Islet of Langerhans (tissue), 1 donor: ENCODE measurements around the gene KATNAL1.

Source experiments
- FAIRE-seq: peaks from one replicate; lab custom pipeline; 2011; peaks lifted over from hg19 to GRCh38; lab: Jason Lieb, UNC

The KATNAL1 gene

GRCh38 chr13:30332456-30333143, 25.2 kb upstream of the KATNAL1 start:
- peak; percentile 98 for FAIRE-seq

GRCh38 chr13:30331331-30331771, 24.0 kb upstream of the KATNAL1 start:
- no peak for FAIRE-seq

GRCh38 chr13:30329009-30329585, 21.7 kb upstream of the KATNAL1 start:
- no peak for FAIRE-seq

- no peak for FAIRE-seq
These were observed 18.3 kb upstream of the KATNAL1 start for GRCh38 chr13:30325668-30326067.

DNA sequence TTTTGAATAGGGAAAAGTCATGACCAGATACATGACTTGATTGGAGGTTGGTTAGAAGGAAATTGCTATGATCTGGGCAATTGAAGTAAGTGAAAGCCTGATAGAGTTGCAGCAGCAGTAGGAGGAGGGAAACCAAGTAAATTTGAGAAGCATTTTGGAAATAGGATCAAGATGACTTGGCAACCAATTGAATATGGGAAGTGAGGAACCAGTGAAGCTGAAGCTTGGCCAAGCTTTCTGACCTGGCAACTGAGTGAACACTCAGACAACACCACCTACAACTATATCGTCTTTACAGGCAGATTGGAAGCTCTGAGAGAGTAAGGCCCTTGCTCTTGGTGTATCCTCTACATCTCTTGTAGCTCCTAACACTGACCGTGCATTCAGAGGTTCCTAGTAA, 16.2 kb upstream of the KATNAL1 start:
- FAIRE-seq: no peak

- no peak for FAIRE-seq
These were observed 15.1 kb upstream of the KATNAL1 start for GRCh38 chr13:30322428-30322827.

DNA sequence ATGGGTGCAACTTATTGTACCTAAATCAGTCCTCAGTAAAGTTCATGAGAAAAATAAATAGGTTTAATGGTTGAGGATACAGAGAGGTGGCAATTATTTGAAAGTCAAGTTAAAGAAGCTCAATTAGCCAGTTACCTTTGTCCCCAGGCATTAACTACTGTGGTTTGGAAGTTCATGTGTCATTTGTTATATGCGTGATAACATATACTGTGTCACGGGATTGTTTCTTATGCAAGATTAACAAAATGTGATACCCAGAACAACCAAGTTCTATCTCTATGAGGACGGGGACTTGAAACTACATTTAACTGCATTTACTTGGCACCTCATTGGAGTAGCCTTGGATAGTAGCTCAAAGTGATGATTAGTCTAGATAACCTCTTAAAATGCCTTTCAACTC, 13.9 kb upstream of the KATNAL1 start:
- no peak for FAIRE-seq

DNA sequence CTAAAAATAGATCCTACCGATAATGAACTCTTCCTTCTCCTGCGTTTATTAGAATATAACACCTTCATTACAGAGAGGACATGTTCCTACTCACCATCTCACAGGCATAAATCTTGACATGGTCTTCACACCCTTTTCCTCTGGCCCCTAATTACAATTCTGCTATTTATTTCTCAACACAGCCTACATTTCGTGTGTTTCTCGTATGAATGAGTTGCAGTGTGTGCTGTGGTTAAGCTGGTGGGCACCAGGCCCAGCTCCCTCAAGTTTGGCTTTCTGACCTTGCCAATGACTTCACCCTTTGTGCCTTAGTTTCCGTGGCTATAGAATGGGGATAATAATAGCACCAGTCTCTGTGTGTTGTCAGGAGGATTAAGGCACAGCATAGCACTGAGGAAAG, 12.3 kb upstream of the KATNAL1 start:
- FAIRE-seq: no peak

DNA sequence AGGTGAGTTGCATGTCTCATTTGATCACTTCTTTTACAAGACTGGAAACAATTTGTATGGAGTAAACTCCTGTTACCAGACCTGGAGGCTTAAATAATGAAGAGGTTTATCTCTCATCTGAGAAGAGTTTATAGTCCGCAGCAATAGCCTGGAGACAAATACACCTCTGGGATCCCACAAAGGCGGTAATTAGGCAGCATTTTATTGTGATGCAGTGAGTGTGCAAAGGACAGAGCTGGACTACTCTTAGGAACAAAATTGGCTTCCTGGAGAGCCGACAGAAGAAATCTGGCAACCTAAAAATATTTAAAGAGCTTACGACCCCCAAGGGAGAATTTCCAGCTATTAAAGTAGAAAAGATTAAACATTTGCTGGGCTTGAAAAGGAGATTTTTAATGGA, 11.8 kb upstream of the KATNAL1 start:
- no peak for FAIRE-seq

DNA sequence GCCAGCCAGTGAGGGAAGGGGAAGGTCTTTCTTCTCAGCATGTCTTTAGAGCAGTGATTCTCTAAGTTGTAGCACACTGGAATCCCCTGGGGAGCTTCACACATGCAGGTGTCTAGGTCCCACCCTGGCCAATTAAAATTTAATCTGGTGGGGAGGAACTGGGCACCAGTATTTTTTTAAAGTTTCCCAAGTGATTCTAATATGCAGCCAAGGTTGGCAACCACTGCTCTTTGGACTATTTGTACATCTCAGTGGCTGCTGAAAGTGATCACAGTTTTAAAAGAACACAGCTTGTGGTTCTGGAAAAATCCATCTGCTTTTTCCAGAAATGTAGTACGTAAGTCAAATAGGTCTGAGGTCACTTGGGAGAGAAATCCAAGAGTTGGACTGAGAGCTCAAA, 10.7 kb upstream of the KATNAL1 start:
- FAIRE-seq: no peak

DNA sequence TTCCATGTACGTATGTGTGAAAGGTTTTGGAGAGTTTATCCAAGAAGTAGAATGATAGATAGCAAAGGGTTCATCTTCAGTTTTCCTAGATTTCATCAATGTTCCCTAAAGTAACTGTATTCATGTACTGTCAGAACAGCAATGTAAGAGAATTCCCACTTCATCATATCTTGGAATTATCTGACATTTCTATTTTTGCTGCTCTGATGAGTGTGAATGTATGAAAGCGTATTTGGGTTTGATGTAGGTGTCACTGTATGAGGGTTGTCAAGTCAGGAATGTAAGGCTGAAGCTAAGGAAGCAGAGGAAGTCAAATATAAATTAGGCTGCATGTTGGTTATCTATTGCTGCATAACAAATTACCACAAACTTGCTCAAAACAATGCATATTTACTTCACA, 7.2 kb upstream of the KATNAL1 start:
- no peak for FAIRE-seq

- FAIRE-seq: no peak
These were observed 6.7 kb upstream of the KATNAL1 start for GRCh38 chr13:30314069-30314468.

- FAIRE-seq: no peak
These were observed 6.0 kb upstream of the KATNAL1 start for GRCh38 chr13:30313311-30313710.

- no peak for FAIRE-seq
These were observed 5.6 kb upstream of the KATNAL1 start for GRCh38 chr13:30312904-30313303.

DNA sequence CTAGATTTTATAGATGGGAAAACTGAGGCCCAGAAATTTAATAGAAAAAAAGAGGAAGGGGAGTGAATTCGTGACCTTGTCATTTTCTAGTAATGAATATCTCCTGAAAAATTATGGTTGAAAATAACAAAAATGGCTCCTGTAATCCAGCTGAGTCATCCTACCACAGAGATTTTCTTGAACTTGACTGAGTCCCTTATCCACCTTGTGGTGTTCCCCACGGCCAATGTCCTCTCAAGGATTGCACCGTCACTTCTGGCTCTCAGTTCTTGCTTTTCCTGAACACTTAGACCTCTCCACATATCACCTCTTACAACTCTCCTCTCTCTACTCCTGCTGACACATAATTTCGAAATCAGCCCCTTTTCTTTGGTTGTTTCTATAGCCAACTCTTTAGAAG, 1.2 kb upstream of the KATNAL1 start:
- FAIRE-seq: no peak

DNA sequence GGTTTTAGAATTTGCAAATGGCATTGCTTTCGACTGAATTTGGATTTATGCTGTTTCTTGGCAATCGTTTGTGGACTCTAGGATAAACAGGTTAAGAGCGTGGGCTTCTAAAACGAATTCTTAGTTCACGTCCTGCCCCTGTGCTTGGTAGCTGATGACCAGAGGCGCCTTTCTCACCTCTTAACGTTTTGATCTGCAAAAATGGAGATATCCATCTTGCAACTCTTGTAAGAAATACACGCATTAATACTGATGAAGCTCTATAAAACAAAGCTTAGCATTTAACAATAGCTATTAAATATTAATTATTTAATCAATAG, 580 bp upstream of the KATNAL1 start:
- FAIRE-seq: no peak

GRCh38 chr13:30306762-30307193, 573 bp downstream of the KATNAL1 start:
- peak; percentile 47 for FAIRE-seq

DNA sequence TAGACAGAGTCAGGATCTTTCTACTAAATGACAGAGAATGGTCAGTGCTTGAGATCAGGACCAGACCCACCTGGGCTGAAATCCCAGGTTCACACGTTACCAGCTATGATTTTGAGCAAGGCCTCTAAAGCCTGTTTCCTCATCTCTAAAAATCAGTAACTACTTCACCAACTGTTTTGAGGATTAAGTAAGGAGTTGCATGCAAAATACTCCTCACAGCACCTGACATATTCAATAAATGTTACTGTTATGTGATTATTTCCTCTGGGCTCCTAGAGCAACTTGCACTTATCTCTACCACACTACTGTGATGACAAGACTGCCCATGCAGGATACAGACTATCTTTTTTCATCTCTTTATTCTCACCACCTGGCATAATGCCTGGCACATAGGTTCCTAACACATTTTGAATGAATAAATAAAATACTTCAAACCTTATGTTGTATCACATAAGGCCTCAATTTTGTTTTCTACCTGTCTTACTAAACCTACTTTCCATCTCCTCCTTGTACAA, 1.8 kb downstream of the KATNAL1 start:
- FAIRE-seq: no peak

DNA sequence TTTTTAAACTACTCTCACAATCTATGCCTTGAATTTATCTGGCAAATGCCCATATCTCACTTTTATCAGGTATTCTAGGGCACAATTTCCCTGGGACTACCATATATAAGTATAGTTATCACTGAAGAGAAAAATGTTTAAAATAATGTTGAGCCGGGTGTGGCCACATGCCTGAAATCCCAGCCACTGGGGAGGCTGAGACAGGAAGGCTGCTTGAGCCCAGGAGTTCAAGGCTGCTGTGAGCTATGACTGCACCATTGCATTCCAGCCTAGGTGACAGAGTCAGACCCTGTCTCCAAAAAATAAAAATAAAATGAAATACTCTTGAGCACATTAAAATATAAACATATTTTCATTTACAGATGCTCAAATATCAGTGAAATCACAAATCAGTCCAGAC, 4.1 kb downstream of the KATNAL1 start:
- FAIRE-seq: peak; percentile 56

- FAIRE-seq: no peak
These were observed 5.5 kb downstream of the KATNAL1 start for GRCh38 chr13:30301827-30302226.

GRCh38 chr13:30300596-30300995, 6.8 kb downstream of the KATNAL1 start:
- FAIRE-seq: no peak

- no peak for FAIRE-seq
These were observed 7.6 kb downstream of the KATNAL1 start for GRCh38 chr13:30299786-30300185.

DNA sequence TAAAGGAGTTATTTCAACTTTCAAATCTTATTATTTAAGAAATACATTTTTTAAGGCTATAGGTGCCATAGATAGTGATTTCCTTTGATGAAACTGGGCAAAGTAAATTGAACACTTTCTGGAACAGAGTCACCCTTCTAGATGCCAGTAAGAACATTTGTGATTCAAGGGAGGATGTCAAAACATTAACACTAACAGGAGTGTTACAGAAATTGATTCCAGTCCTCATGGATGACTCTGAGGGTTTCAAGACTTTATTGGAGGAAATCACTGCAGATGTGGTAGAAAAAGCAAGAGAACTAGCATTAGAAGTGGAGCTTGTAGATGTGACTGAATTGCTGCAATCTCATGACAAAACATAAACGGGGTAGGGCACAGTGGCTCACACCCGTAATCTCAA, 12.2 kb downstream of the KATNAL1 start:
- no peak for FAIRE-seq

- no peak for FAIRE-seq
These were observed 13.3 kb downstream of the KATNAL1 start for GRCh38 chr13:30294004-30294403.
